Thymus (tissue), 11 donors: ENCODE measurements around the gene NSD2. TPM values are rescaled to one million over a fixed set of nuclear protein-coding genes. Genes with fewer than 3 reads are reported as not detected.
"Not testable (repeated sequence)": the region's sequence is repeated elsewhere in the genome, so short reads cannot be mapped to it uniquely, and the experiment has no call there.

Experiments
- DNase-seq, 9 donors: peaks; one replicate each; pipeline ENCODE4 v3.0.0-alpha.2; 2013; ENCODE audit warnings: low spot score in 9 of 9, low read depth in 6 of 9, missing footprints in 1 of 9
- H3K27ac ChIP-seq, 2 donors: one replicate each; pipeline ENCODE4 v1.5.1; 2013; ENCODE audit warnings: control low read depth in 1 of 2, low read depth in 1 of 2, low read length in 1 of 2, mild to moderate bottlenecking in 1 of 2, moderate library complexity in 1 of 2
- H3K27me3 ChIP-seq, 2 donors: one replicate each; pipeline ENCODE4 v1.5.1; 2013; ENCODE audit warnings: low read length in 1 of 2; ENCODE audit not compliant: control insufficient read depth in 2 of 2, insufficient read depth in 1 of 2
- H3K36me3 ChIP-seq, 2 donors: one replicate each; pipeline ENCODE4 v1.5.1; 2013; ENCODE audit warnings: low read length in 1 of 2, mild to moderate bottlenecking in 1 of 2, moderate library complexity in 1 of 2; ENCODE audit not compliant: control insufficient read depth in 2 of 2, insufficient read depth in 2 of 2
- H3K4me1 ChIP-seq, 2 donors: one replicate each; pipeline ENCODE4 v1.5.1; 2013; ENCODE audit warnings: low read length in 2 of 2; ENCODE audit not compliant: control insufficient read depth in 2 of 2, insufficient read depth in 2 of 2
- H3K4me3 ChIP-seq, 2 donors: one replicate each; pipeline ENCODE4 v1.5.1; 2013; ENCODE audit warnings: low read length in 2 of 2, control low read depth in 1 of 2, mild to moderate bottlenecking in 1 of 2
- H3K9me3 ChIP-seq, 2 donors: one replicate each; pipeline ENCODE4 v1.5.1; 2013; ENCODE audit warnings: low read length in 1 of 2, mild to moderate bottlenecking in 1 of 2; ENCODE audit not compliant: control insufficient read depth in 2 of 2, insufficient read depth in 1 of 2
- WGBS: extraction: QIAGEN DNeasy Blood & Tissue Kit; methylation state at CpG from one replicate; pipeline ENCODE4 v1.1.7; 2013; 5-methylcytosine and 5-hydroxymethylcytosine counted together
- polyA plus RNA-seq: library from polyadenylated mRNA; stranded (reverse); fragments of 200-250 nt; gene quantifications from one replicate; pipeline ENCODE4 v1.2.3, GENCODE V29; 2013
- total RNA-seq: library from RNA; stranded (reverse); fragments of 120-200 nt; gene quantifications from one replicate; pipeline ENCODE4 v1.2.4, GENCODE V29; 2013
- donor health status: healthy.

NSD2 gene
- total and polyA plus RNA-seq, 2 donors = 18.6 to 65.3 TPM

DNA sequence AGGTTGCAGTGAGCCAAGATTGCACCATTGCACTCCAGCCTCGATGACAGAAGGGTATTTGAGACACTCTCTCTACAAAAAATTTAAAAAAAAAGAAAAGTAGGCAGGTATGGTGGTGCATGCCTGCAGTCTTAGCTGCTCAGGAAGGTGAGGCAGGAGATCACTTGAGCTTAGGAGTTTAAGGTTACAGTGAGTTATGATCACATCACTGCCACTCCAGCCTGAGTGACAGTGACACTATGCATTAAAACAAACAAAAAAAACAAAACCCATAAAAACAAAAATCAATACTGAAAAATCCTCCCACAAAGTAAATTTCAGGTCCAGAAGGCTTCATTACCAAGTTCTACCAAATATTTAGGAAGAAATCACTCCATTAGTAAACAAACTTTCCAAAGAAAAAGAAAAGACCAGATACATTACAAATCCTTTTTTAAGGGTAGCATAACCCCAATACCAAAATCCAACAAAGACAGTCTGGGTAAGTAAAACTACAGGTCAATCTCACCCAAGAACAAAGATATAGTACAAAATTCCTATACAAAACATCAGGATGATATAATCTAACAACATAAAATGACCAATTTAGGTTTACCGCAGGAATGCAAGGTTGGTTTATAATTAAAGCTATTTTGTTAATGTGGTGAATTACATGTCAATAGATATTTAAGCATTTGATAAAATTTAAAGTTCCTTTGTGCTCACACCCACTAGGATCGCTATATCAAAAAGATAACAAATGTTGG lies 125.8 kb downstream of the NSD2 start:
- Histone ChIP-seq H3K4me1 (no peaks in the 10 kb centered on the region), H3K36me3 (peaks cover 5 to 8% of the 10 kb centered on the region in 2 donors), H3K27me3 (no peaks in the 10 kb centered on the region), H3K27ac (no peak overlapping the region), H3K4me3 (no peak overlapping the region), H3K9me3 (peaks cover 2 to 10% of the 10 kb centered on the region in 2 donors)
- WGBS = 83% methylated on average over 3 of the region's 3 CpGs
- DNase-seq = no peak

GRCh38 chr4:1997712-1998111 lies 126.5 kb downstream of the NSD2 start:
- no peak for DNase-seq
- no peak overlapping the region for H3K27ac ChIP-seq
- no peaks in the 10 kb centered on the region for H3K27me3 ChIP-seq
- WGBS = 97% methylated on average over 4 of the region's 4 CpGs
- H3K4me1 ChIP-seq = no peaks in the 10 kb centered on the region
- H3K9me3 ChIP-seq = peaks cover 2 to 10% of the 10 kb centered on the region in 2 donors
- peaks cover 3 to 7% of the 10 kb centered on the region in 2 donors for H3K36me3 ChIP-seq
- no peak overlapping the region for H3K4me3 ChIP-seq

- Histone ChIP-seq H3K4me1 (no peaks in the 10 kb centered on the region), H3K9me3 (peaks cover 2 to 10% of the 10 kb centered on the region in 2 donors), H3K36me3 (peaks cover 4 to 7% of the 10 kb centered on the region in 2 donors), H3K27me3 (no peaks in the 10 kb centered on the region), H3K27ac (no peak overlapping the region), H3K4me3 (no peak overlapping the region)
- 97% methylated on average over 7 of the region's 7 CpGs for WGBS
- DNase-seq = no peak
These were observed 127.1 kb downstream of the NSD2 start for GRCh38 chr4:1998296-1998695.

- not testable (repeated sequence) for H3K4me3 ChIP-seq, DNase-seq, H3K27me3 ChIP-seq, H3K4me1 ChIP-seq, H3K27ac ChIP-seq
- whole genome bisulfite sequencing = 98% methylated on average over 4 of the region's 4 CpGs
- Histone ChIP-seq H3K36me3 (peaks cover 10 to 11% of the 10 kb centered on the region in 2 donors), H3K9me3 (peaks cover 2 to 10% of the 10 kb centered on the region in 2 donors)
These were observed 128.1 kb downstream of the NSD2 start for GRCh38 chr4:1999308-1999707.

DNA sequence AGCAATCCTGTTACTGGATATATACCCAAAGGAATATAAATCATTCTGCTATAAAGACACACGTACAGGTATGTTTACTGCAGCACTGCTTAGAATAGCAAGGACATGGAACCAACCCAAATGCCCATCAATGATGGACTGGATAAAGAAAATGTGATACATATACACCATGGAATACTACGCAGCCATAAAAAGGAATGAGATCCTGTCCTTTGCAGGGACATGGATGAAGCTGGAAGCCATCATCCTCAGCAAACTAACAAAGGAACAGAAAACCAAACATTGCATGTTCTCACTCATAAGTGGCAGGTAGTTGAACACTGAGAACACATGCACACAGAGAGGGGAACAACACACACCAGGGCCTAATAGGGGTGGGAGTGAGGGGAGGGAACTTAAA lies 132.2 kb downstream of the NSD2 start:
- not testable (repeated sequence) for DNase-seq, H3K9me3 ChIP-seq, H3K4me3 ChIP-seq, H3K4me1 ChIP-seq, H3K27ac ChIP-seq, H3K27me3 ChIP-seq
- 99% methylated on average over 2 of the region's 2 CpGs for WGBS
- peaks cover 14% of the 10 kb centered on the region in 2 donors for H3K36me3 ChIP-seq

GRCh38 chr4:2006367-2006766 lies 135.2 kb downstream of the NSD2 start:
- Histone ChIP-seq H3K4me1 (peaks cover 11 to 16% of the 10 kb centered on the region in 2 donors), H3K4me3 (no peak overlapping the region), H3K27ac (no peak overlapping the region), H3K9me3 (no peaks in the 10 kb centered on the region), H3K27me3 (peaks cover 0 to 16% of the 10 kb centered on the region in 2 donors), H3K36me3 (peaks cover 14% of the 10 kb centered on the region in 2 donors)
- DNase-seq = no peak
- 99% methylated on average over 7 of the region's 7 CpGs for WGBS

DNA sequence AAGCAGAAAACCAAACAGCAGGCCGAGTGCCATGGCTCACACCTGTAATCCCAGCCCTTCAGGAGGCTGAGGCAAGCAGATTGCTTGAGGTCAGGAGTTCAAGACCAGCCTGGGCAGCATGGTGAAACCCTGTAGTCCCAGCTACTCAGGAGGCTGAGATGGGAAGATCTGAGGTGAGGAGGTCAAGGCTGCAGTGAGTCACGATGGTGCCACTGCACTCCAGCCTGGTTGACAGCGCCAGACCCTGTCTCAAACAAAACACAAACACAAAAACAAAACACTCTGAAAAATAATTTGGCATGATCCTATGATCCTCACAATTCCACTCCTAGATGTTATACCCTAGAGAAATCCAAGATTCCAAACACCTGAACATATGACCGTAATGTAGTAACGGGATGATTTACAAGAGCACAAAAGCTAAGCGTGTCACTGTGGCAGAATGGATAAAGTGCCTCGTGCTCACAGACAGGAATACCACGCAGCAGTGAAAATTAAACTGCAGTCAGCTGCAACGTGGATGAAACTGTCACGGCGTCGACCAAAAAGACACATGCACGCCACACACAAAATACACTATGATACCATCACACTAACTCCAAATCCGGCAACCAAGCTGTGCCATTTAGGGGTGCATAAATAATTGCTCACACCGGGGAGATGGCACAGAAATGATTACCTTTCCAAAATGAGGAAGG lies 135.9 kb downstream of the NSD2 start:
- Histone ChIP-seq H3K36me3 (peaks cover 14% of the 10 kb centered on the region in 2 donors), H3K27me3 (peaks cover 0 to 22% of the 10 kb centered on the region in 2 donors), H3K4me1 (peaks cover 11 to 16% of the 10 kb centered on the region in 2 donors), H3K4me3 (peak overlapping the region; percentile 93), H3K9me3 (no peaks in the 10 kb centered on the region), H3K27ac (no peak overlapping the region)
- WGBS = 96% methylated on average over 15 of the region's 15 CpGs
- DNase-seq = no peak

DNA sequence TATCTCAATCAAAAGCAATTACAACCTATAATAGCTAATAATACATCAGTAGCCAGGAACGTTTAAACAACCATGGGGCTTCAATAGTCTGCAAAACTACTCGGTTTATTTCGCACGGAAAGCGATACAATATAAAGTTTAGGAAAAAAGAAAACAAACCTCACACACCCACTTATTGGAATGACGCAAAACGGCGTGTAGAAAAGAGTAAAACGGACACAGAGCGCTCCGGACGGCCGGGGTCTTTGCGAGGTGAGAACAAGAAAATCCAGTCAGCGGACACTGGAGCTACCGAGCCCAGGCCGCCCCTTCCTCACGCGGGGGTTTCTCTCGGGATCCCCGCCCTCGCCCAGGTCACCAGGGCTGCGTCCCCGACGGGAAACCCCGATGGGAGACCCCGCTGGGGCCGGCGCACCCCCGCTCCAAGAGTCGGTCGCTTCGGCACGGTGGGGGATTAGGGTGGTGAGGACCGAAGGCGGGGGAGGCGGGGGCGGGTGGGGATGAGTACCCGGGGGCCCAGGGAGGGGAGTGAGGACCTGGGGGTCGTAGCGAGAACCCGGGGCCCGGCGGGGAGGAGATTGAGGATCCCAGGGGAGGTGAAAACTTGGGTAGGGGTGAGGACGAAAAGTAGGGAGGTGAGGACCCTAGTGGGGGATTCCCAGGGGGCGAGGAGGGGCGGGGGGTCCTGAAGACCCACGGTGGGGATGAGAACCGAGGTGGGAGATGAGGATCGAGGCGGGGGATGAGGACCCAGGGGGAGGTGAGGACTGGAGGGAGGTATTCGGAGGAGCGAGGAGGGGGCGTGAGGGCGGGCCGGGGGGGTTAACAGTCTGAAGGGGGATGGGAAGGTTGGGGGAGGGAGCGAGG lies 136.8 kb downstream of the NSD2 start:
- Histone ChIP-seq H3K4me3 (peak overlapping the region; percentile 93), H3K9me3 (no peaks in the 10 kb centered on the region), H3K27me3 (peaks cover 0 to 28% of the 10 kb centered on the region in 2 donors), H3K36me3 (peaks cover 14% of the 10 kb centered on the region in 2 donors), H3K27ac (no peak overlapping the region), H3K4me1 (peaks cover 11 to 16% of the 10 kb centered on the region in 2 donors)
- WGBS = 2% methylated on average over 57 of the region's 57 CpGs
- peak in 3 of 9 donors; percentile 4 to 31 (median 6) for DNase-seq

DNA sequence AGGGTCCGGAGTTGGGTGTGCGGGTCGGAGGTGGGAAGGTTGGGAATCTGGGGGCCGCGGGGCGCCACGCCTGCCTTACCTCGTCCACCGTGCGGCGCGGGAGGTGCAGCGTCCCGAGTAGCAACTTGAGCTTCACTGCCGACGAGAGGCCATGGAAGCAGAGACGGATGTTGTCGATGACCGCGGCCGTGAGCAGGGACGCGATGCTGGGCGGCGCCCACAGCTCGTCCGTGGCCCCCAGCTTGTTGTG lies 137.4 kb downstream of the NSD2 start:
- H3K27ac ChIP-seq = peak overlapping the region; percentile 98 to 99
- H3K4me3 ChIP-seq = peak overlapping the region; percentile 93
- peaks cover 11 to 16% of the 10 kb centered on the region in 2 donors for H3K4me1 ChIP-seq
- DNase-seq = no peak
- peaks cover 0 to 31% of the 10 kb centered on the region in 2 donors for H3K27me3 ChIP-seq
- under 1% methylated on average over 27 of the region's 27 CpGs for WGBS
- H3K36me3 ChIP-seq = peaks cover 10 to 14% of the 10 kb centered on the region in 2 donors
- H3K9me3 ChIP-seq = no peaks in the 10 kb centered on the region
